GM11168 (cell line): ENCODE results near the gene PXMP2.

ENCODE experiments used
- in situ Hi-C: fragments of 300-500 bp; cut with MboI; formaldehyde crosslinking; loops from one replicate; pipeline ENCODE4 v1.12.0; 2022; ENCODE audit warnings: low sequenced_read_pairs; ENCODE audit not compliant: unreplicated experiment

PXMP2 gene

DNA sequence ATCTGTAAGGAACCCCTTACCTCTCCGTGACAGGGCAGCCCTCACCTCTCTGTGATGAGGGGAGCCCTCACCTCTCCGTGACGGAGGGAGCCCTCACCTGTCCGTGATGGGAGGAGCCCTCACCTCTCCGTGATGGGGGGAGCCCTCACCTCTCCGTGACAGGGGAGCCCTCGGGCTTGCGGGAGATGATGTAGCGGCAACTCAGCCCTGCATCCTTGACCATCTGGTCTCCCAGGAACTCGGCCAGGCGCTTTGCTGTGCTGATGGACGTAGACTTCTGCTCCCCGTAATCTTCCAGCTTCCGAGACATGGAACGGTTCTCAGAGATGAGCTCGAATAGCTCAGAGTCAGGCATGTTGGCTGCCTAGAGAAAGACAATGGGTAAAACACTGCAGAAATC lies 28.2 kb upstream of the PXMP2 start:
- in situ Hi-C loops, result no loop called here

- in situ Hi-C loops, result no loop called here
Observed at GRCh38 chr12:132660052-132660451, 27.3 kb upstream of the PXMP2 start.

DNA sequence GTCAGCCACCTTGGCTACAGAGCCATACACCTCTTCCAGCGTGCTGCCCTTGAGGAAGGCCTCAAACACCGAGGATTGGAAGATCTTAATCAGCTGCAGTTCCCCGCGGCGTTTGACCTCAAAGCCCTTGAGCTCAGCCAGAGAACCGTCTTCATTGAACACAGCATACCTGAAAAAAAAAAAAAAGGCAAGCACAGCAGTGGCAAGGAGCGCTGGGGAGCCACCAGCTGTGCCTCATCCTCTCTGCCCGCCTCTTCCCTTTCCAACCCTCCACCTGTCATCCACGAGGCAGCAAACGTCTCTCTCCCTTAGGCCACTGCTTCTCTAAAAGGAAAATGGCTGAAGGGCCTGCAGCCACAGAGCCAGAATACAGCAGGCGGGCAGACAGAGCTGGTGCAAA lies 26.4 kb upstream of the PXMP2 start:
- in situ Hi-C loops, result no loop called here

- in situ Hi-C loops, result no loop called here
Observed at GRCh38 chr12:132661972-132662371, 25.4 kb upstream of the PXMP2 start.

GRCh38 chr12:132662901-132663755 lies 24.3 kb upstream of the PXMP2 start:
- in situ Hi-C loops, result no loop called here

DNA sequence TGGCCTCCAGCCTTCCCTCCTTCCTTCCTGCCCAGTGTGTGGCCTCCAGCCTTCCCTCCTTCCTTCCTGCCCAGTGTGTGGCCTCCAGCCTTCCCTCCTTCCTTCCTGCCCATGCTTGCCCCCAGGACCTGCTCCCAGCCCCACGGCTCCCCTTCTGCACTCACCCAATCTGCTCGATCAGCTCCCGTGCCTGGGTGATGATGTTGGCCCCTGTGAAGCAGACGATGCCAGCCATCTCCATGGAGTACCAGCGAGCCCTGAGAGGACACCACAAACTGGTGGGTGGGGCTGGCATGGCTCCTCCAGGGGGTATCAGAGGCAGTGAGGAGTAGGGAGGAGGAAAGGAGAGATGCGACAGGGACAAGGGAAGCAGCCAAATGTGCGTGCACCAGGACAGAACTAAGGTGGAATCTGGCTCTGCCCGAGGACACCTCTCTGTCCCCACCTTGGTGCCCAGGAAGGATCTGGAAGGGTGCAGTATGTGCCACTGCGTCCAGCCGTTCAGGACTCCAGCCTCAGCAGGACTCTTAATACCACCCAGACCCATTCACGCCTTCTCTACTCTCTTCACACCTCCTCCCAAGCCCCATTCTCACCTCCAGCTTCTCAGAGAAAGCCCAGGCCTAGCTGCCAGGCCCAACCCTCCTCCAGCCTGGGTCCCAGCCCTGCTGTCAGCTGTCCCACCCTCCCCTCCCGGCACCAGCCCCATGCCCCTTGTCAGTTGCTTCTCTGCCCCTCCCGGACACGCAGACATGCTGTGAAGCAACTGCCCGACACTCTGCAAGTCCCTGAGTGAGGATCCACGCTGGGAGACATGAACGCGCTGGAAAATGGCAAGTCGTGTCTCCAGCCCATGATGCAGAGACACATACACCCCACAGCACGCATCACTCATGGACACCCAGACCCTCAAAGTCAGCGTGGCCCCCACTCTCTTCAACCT lies 22.9 kb upstream of the PXMP2 start:
- in situ Hi-C loops, result no loop called here

GRCh38 chr12:132665149-132665491 lies 22.3 kb upstream of the PXMP2 start:
- in situ Hi-C loops, result no loop called here

DNA sequence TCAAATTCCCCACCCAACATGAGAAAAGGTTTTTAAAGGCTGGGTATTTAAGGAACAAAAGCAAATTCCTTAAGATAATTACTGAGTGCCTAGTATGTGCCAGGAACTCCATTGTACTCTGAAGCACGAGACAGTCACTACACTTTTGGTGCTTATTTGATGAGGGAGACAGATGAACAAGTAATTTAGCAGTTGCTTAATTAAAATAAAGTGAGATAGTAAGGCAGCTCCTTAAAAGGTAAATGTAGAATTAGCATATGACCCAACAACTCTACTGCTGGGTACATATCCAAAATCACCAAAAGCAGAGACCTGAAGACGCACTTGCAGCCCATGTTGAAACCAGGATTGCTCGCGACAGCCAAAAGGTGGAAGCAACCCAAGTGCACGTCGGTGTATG lies 21.6 kb upstream of the PXMP2 start:
- in situ Hi-C loops, result no loop called here

DNA sequence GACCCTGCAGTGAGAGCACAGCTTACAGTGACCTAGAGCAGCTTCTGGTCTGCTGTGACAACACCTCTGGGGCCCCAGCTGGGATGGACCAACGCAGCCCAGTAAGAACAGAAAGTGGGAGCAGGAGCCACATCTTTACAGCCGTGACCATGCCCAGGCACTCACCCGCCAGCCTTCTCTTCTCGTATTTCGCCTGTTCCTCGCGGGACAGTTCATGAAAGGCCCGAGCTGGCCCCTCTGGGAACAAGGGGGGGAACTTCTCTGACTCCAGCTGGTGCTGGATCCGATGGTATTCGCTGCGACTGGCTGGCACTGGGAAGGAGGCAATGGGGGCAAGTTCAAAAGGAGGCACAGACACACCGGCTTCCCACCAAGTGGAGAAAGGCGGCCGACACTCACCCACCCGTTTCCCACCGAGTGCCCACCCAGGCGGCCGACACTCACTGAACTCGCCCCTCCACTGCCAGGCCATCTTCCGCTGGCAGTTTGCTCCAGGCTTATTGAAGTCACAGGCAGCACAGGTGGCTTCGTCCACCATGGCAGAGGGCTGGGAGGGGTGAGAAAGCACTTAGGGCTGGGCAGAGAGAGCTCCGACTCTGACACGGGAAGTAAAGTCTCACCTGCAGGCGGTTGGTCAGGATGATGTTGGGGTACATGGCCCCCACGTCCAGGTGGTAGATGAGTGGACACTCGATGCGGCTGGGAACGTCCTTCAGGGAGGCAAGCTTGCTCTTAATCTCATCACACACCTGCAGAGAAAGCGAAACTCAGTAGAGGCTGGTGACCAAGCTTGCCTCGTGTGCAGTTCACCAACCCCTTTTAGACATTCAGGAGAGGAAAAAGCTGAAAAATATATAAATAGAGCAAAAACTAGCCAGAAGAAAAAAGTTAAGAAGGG lies 18.9 kb upstream of the PXMP2 start:
- in situ Hi-C loops, result no loop called here

DNA sequence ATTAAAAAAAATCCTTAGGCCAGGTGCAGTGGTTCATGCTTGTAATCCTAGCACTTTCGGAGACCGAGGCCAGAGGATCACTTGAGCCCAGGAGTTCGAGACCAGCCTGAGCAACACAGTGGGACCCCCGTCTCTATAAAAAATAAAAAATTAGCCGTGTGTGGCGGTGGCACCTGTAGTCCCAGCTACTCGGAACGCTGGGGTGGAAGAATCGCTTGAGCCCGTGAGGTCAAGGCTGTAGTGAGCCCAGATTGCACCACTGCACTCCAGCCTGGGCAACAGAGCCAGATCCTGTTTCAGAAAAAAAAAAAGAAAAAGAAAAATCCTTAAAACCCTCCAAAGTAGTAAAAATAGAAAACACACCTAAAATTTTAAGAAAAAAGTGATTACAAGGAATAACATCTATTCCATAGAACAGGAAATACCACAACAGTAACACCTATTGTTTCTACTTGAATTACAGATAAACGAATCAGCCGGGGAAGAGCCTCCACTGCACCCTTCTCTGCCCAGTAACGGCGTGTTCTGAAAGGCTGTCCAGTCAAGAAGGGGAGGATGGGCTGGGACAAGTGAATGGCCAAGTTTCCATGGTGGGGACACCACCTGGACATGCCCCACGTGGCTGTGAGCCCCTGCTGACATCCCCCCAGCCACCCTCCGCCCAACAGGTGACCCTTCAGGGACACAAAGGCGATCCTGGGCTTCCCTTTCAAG lies 18.1 kb upstream of the PXMP2 start:
- in situ Hi-C loops, result no loop called here

DNA sequence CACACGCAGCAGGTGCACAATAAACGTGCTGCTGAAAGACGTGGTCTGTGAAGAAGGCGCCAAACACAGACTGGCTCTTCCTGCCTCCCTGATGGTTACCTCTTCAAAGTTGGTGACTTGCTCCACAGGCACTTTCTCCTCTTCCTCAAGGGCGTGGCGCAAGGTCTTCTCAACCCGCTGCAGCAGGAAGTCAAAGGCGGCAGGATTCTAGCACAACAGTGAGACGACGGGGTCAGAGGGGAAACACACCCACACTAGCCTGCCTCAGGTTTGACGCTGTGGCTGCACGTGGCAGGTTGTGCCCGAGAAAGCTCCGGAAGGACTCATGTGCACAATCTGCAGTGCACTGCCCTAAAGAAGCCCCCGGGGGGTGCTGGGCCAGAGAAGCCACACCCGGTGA lies 15.3 kb upstream of the PXMP2 start:
- in situ Hi-C loops, result no loop called here

DNA sequence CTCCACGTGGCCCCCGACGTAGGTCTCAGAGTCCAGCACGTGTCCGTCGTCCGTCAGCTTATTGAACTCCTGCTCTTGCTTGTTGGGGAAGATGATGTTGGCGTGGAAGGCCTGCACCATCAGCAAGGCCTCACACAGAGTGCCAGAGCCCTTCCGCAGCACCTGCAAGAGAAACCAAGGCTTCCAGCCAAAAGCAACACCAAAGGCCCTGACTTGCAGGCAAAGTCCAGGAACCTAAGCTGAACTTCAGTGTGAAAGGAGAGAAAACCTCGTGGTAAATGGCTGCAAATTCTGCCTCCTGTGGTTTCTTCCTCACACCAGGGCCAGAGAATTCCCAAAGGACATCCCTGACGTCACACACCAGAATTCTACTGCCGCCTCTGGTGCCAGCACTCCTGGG lies 14.7 kb upstream of the PXMP2 start:
- in situ Hi-C loops, result no loop called here

DNA sequence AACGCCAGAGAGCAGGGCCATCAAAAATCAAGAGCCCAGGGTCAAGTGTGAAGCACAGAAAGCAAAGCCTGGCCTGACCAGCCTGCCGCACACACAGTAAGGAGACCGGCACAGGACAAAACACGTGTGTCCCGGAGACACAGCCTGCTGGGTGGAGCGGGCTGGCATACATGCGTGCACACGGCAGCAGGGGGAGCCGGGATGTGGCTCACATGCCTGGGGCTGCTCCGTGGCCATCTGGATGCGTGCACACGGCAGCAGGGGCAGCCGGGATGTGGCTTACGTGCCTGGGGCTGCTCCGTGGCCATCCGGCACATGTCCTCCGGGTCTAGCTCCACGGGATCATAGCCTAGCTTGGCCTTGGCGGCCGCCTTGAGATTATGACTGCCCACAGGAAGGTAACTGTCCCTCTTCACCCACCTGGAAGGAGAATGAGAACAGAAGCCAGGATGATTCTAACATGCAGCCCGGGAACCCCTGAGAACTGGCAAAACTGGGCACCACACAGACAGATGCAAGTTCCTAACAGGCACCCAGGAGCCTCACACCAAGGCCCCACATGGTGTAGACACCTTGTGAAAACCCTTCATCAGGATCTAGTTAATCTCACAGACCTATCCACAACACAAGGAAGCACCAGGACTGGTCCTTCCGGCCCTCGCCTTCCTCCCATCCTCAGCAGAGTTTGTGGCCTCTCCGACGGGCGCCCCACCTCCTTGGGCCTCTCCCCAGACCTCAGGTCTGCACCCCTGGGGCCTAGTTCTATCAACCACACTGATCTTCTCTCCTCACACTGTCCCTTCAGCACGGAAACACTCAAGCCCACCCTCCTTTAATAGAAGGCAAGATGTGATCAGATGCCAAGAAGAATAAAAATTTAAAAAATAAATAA lies 13.9 kb upstream of the PXMP2 start:
- in situ Hi-C loops, result no loop called here

GRCh38 chr12:132674561-132674960 lies 12.8 kb upstream of the PXMP2 start:
- in situ Hi-C loops, result no loop called here

GRCh38 chr12:132675757-132676432 lies 11.5 kb upstream of the PXMP2 start:
- in situ Hi-C loops, result no loop called here

DNA sequence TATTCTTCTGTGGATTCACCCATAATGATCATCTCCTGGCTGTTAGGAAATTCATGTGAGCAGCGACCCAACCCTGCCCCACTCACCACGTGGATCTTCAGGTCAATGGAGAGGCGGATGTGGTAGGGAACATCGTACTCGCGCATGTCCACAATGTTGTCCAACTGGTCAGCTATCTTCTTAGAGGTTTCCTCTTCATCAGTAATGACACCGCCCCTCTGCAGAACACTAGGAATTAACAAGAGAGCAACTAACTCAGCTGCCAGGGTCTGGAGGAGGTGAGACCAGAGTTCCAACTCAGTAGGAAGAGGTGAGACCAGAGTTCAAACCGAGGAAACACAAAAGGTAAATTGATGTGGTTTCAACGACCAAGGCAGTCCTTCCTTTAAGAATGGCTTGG lies 9.9 kb upstream of the PXMP2 start:
- in situ Hi-C loops, result no loop called here

GRCh38 chr12:132685400-132685799 lies 2.0 kb upstream of the PXMP2 start:
- in situ Hi-C loops, result no loop called here

DNA sequence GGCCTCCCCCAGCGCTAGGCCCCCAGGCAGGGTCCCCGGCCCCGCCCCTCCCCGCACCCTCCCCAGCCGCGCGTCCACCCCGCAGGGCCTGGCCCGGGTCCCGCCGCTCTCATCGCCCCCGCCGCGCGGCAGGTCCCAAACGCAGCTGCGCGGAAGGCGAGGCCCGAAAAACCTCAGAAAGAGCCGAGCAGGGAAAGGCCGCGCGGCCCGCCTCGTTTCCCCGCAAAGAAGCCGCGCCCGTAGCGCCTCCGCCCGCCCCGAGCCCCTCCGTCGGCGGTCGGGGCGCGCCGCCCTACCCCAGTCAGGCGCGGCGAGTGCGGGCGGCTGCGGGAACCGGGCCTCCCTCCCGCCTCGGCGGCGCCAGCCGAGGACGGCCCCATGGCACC lies 569 bp upstream of the PXMP2 start:
- in situ Hi-C loops, result no loop called here
